ENCODE measurements around the gene PRMT7. TPM values are rescaled to one million over a fixed set of nuclear protein-coding genes. Genes with fewer than 3 reads are reported as not detected.

Gene PRMT7
- total and polyA plus RNA-seq, 2 donors = 57.9 to 65.5 TPM

GRCh38 chr16:68400924-68401460 lies 90.2 kb downstream of the PRMT7 start:
- 73% methylated on average over 5 of the region's 5 CpGs for WGBS
- peaks cover 23 to 41% of the 10 kb centered on the region in 2 donors for H3K4me1 ChIP-seq (ENCODE audit: control insufficient read depth in 2 of 2, insufficient read depth in 2 of 2, low read length in 2 of 2)
- no peaks in the 10 kb centered on the region for H3K9me3 ChIP-seq (ENCODE audit: control insufficient read depth in 2 of 2, insufficient read depth in 1 of 2, low read length in 1 of 2)
- H3K27me3 ChIP-seq (ENCODE audit: control insufficient read depth in 2 of 2, insufficient read depth in 1 of 2, low read length in 1 of 2) = no peaks in the 10 kb centered on the region
- no peak overlapping the region for H3K4me3 ChIP-seq (ENCODE audit: low read length in 2 of 2)
- peak in 1 of 9 donors; percentile 56 for DNase-seq (ENCODE audit: low read depth in 6 of 9, low spot score in 9 of 9)
- no peak overlapping the region for H3K27ac ChIP-seq (ENCODE audit: low read depth in 1 of 2, low read length in 1 of 2)
- no peaks in the 10 kb centered on the region for H3K36me3 ChIP-seq (ENCODE audit: control insufficient read depth in 2 of 2, insufficient read depth in 2 of 2, low read length in 1 of 2)

GRCh38 chr16:68401871-68402747 lies 91.3 kb downstream of the PRMT7 start:
- H3K4me3 ChIP-seq (ENCODE audit: low read length in 2 of 2) = no peak overlapping the region
- no peak for DNase-seq (ENCODE audit: low read depth in 6 of 9, low spot score in 9 of 9)
- no peaks in the 10 kb centered on the region for H3K27me3 ChIP-seq (ENCODE audit: control insufficient read depth in 2 of 2, insufficient read depth in 1 of 2, low read length in 1 of 2)
- peaks cover 14 to 30% of the 10 kb centered on the region in 2 donors for H3K4me1 ChIP-seq (ENCODE audit: control insufficient read depth in 2 of 2, insufficient read depth in 2 of 2, low read length in 2 of 2)
- H3K36me3 ChIP-seq (ENCODE audit: control insufficient read depth in 2 of 2, insufficient read depth in 2 of 2, low read length in 1 of 2) = no peaks in the 10 kb centered on the region
- 90% methylated on average over 13 of the region's 13 CpGs for WGBS
- no peak overlapping the region for H3K27ac ChIP-seq (ENCODE audit: low read depth in 1 of 2, low read length in 1 of 2)
- H3K9me3 ChIP-seq (ENCODE audit: control insufficient read depth in 2 of 2, insufficient read depth in 1 of 2, low read length in 1 of 2) = no peaks in the 10 kb centered on the region

GRCh38 chr16:68402748-68403040 lies 91.9 kb downstream of the PRMT7 start:
- peaks cover 13 to 24% of the 10 kb centered on the region in 2 donors for H3K4me1 ChIP-seq (ENCODE audit: control insufficient read depth in 2 of 2, insufficient read depth in 2 of 2, low read length in 2 of 2)
- no peak overlapping the region for H3K4me3 ChIP-seq (ENCODE audit: low read length in 2 of 2)
- no peaks in the 10 kb centered on the region for H3K36me3 ChIP-seq (ENCODE audit: control insufficient read depth in 2 of 2, insufficient read depth in 2 of 2, low read length in 1 of 2)
- 96% methylated on average over 3 of the region's 3 CpGs for WGBS
- no peak overlapping the region for H3K27ac ChIP-seq (ENCODE audit: low read depth in 1 of 2, low read length in 1 of 2)
- no peak for DNase-seq (ENCODE audit: low read depth in 6 of 9, low spot score in 9 of 9)
- H3K27me3 ChIP-seq (ENCODE audit: control insufficient read depth in 2 of 2, insufficient read depth in 1 of 2, low read length in 1 of 2) = no peaks in the 10 kb centered on the region
- no peaks in the 10 kb centered on the region for H3K9me3 ChIP-seq (ENCODE audit: control insufficient read depth in 2 of 2, insufficient read depth in 1 of 2, low read length in 1 of 2)

GRCh38 chr16:68403177-68403576 lies 92.4 kb downstream of the PRMT7 start:
- Histone ChIP-seq H3K27ac (ENCODE audit: low read depth in 1 of 2, low read length in 1 of 2) (no peak overlapping the region), H3K4me3 (ENCODE audit: low read length in 2 of 2) (no peak overlapping the region), H3K4me1 (ENCODE audit: control insufficient read depth in 2 of 2, insufficient read depth in 2 of 2, low read length in 2 of 2) (peaks cover 13 to 23% of the 10 kb centered on the region in 2 donors), H3K27me3 (ENCODE audit: control insufficient read depth in 2 of 2, insufficient read depth in 1 of 2, low read length in 1 of 2) (no peaks in the 10 kb centered on the region), H3K9me3 (ENCODE audit: control insufficient read depth in 2 of 2, insufficient read depth in 1 of 2, low read length in 1 of 2) (no peaks in the 10 kb centered on the region), H3K36me3 (ENCODE audit: control insufficient read depth in 2 of 2, insufficient read depth in 2 of 2, low read length in 1 of 2) (no peaks in the 10 kb centered on the region)
- 56% methylated on average over 1 of the region's 1 CpG for WGBS
- no peak for DNase-seq (ENCODE audit: low read depth in 6 of 9, low spot score in 9 of 9)

GRCh38 chr16:68403704-68404103 lies 92.9 kb downstream of the PRMT7 start:
- Histone ChIP-seq H3K36me3 (ENCODE audit: control insufficient read depth in 2 of 2, insufficient read depth in 2 of 2, low read length in 1 of 2) (no peaks in the 10 kb centered on the region), H3K4me1 (ENCODE audit: control insufficient read depth in 2 of 2, insufficient read depth in 2 of 2, low read length in 2 of 2) (peaks cover 13 to 23% of the 10 kb centered on the region in 2 donors), H3K4me3 (ENCODE audit: low read length in 2 of 2) (no peak overlapping the region), H3K9me3 (ENCODE audit: control insufficient read depth in 2 of 2, insufficient read depth in 1 of 2, low read length in 1 of 2) (no peaks in the 10 kb centered on the region), H3K27ac (ENCODE audit: low read depth in 1 of 2, low read length in 1 of 2) (no peak overlapping the region), H3K27me3 (ENCODE audit: control insufficient read depth in 2 of 2, insufficient read depth in 1 of 2, low read length in 1 of 2) (no peaks in the 10 kb centered on the region)
- no peak for DNase-seq (ENCODE audit: low read depth in 6 of 9, low spot score in 9 of 9)
- WGBS = 93% methylated on average over 3 of the region's 3 CpGs

- no peak overlapping the region for H3K27ac ChIP-seq (ENCODE audit: low read depth in 1 of 2, low read length in 1 of 2)
- H3K4me3 ChIP-seq (ENCODE audit: low read length in 2 of 2) = no peak overlapping the region
- peaks cover 14 to 29% of the 10 kb centered on the region in 2 donors for H3K4me1 ChIP-seq (ENCODE audit: control insufficient read depth in 2 of 2, insufficient read depth in 2 of 2, low read length in 2 of 2)
- DNase-seq (ENCODE audit: low read depth in 6 of 9, low spot score in 9 of 9) = no peak
- H3K36me3 ChIP-seq (ENCODE audit: control insufficient read depth in 2 of 2, insufficient read depth in 2 of 2, low read length in 1 of 2) = no peaks in the 10 kb centered on the region
- WGBS = 83% methylated on average over 8 of the region's 8 CpGs
- H3K9me3 ChIP-seq (ENCODE audit: control insufficient read depth in 2 of 2, insufficient read depth in 1 of 2, low read length in 1 of 2) = no peaks in the 10 kb centered on the region
- H3K27me3 ChIP-seq (ENCODE audit: control insufficient read depth in 2 of 2, insufficient read depth in 1 of 2, low read length in 1 of 2) = no peaks in the 10 kb centered on the region
These were observed 94.0 kb downstream of the PRMT7 start for GRCh38 chr16:68404736-68405345.

- Histone ChIP-seq H3K27me3 (ENCODE audit: control insufficient read depth in 2 of 2, insufficient read depth in 1 of 2, low read length in 1 of 2) (no peaks in the 10 kb centered on the region), H3K9me3 (ENCODE audit: control insufficient read depth in 2 of 2, insufficient read depth in 1 of 2, low read length in 1 of 2) (no peaks in the 10 kb centered on the region), H3K27ac (ENCODE audit: low read depth in 1 of 2, low read length in 1 of 2) (no peak overlapping the region), H3K36me3 (ENCODE audit: control insufficient read depth in 2 of 2, insufficient read depth in 2 of 2, low read length in 1 of 2) (no peaks in the 10 kb centered on the region), H3K4me1 (ENCODE audit: control insufficient read depth in 2 of 2, insufficient read depth in 2 of 2, low read length in 2 of 2) (peaks cover 20 to 32% of the 10 kb centered on the region in 2 donors), H3K4me3 (ENCODE audit: low read length in 2 of 2) (no peak overlapping the region)
- no peak for DNase-seq (ENCODE audit: low read depth in 6 of 9, low spot score in 9 of 9)
- WGBS = 93% methylated on average over 17 of the region's 17 CpGs
These were observed 95.8 kb downstream of the PRMT7 start for GRCh38 chr16:68406458-68407152.

Data from thymus (tissue), 11 donors.